Ishikawa (cell line): ENCODE results near the gene MOB3A.

Experiments used
- EP300 ChIP-seq: IDR thresholded peaks from 2 replicates; pipeline ENCODE4 v1.6.1; 2012; ENCODE audit warnings: borderline replicate concordance
- NFIC ChIP-seq: IDR thresholded peaks from 2 replicates; pipeline ENCODE4 v1.6.1; 2012
- TAF1 ChIP-seq: IDR thresholded peaks from 2 replicates; pipeline ENCODE4 v1.6.1; 2012; ENCODE audit warnings: low read depth, mild to moderate bottlenecking

DNA sequence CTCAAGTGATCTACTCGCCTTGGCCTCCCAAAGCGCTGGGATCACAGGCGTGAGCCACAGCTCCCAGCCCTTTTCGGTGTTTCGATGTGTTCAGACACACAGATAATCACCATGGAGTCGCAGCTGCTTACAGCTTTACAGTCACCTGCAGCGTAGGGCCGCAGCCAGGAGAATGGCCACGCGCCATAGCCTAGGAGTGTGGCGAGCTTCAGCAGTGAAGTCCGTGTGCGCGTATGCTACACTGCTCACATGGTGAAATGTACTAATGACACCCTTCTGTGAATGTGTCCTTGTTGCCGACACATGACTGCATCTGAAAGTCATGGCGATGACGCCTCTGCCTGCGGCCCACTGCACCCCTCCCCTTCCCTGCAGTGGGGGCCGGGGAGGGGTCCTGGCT is 31.6 kb upstream of the MOB3A start:
- no peak for TF ChIP-seq NFIC
- no peak for TF ChIP-seq EP300
- no peak for TF ChIP-seq TAF1
